Measurements from ENCODE around the gene AKAP5.
A peak's percentile ranks its signal among the peaks of the same experiment; 100 is the strongest.
"Not testable (repeated sequence)": the region's sequence is repeated elsewhere in the genome, so short reads cannot be mapped to it uniquely, and the experiment has no call there.

Gene AKAP5

GRCh38 chr14:64502887-64503433 lies 37.7 kb downstream of the AKAP5 start:
- DNase-seq (ENCODE audit: low read depth in 2 of 2) = peak in 1 of 2 donors; percentile 14

- peak; percentile 90 for DNase-seq (ENCODE audit: low read depth in 2 of 2)
Measured at GRCh38 chr14:64503434-64504309, 38.4 kb downstream of the AKAP5 start, which contains the start of gene ZBTB25. ZBTB25 (minus strand) TSS chr14:64503838; CDS start chr14:64490533, 13,305 bp downstream.

GRCh38 chr14:64504310-64504896 lies 39.1 kb downstream of the AKAP5 start, which contains the start of gene ZBTB1:
ZBTB1 (plus strand) TSS chr14:64504770; CDS start chr14:64521505, 16,735 bp downstream.
- peak; percentile 72 to 73 for DNase-seq (ENCODE audit: low read depth in 2 of 2)

GRCh38 chr14:64504897-64505794 lies 39.8 kb downstream of the AKAP5 start:
- DNase-seq (ENCODE audit: low read depth in 2 of 2) = peak; percentile 64 to 72

- DNase-seq (ENCODE audit: low read depth in 2 of 2) = no peak
Measured at GRCh38 chr14:64506721-64507120, 41.4 kb downstream of the AKAP5 start.

GRCh38 chr14:64507376-64508156 lies 42.3 kb downstream of the AKAP5 start:
- DNase-seq (ENCODE audit: low read depth in 2 of 2) = no peak

- no peak for DNase-seq (ENCODE audit: low read depth in 2 of 2)
Measured at GRCh38 chr14:64508215-64508776, 43.0 kb downstream of the AKAP5 start.

GRCh38 chr14:64509036-64509435 lies 43.7 kb downstream of the AKAP5 start:
- DNase-seq (ENCODE audit: low read depth in 2 of 2) = no peak

GRCh38 chr14:64510825-64511671 lies 45.7 kb downstream of the AKAP5 start:
- DNase-seq (ENCODE audit: low read depth in 2 of 2) = peak; percentile 42 to 47

- DNase-seq (ENCODE audit: low read depth in 2 of 2) = no peak
Measured at GRCh38 chr14:64513271-64513670, 48.0 kb downstream of the AKAP5 start.

- DNase-seq (ENCODE audit: low read depth in 2 of 2) = no peak
Measured at GRCh38 chr14:64515053-64515452, 49.8 kb downstream of the AKAP5 start.

- no peak for DNase-seq (ENCODE audit: low read depth in 2 of 2)
Measured at GRCh38 chr14:64516969-64517368, 51.7 kb downstream of the AKAP5 start.

- DNase-seq (ENCODE audit: low read depth in 2 of 2) = not testable (repeated sequence)
Measured at GRCh38 chr14:64517667-64518066, 52.4 kb downstream of the AKAP5 start.

- no peak for DNase-seq (ENCODE audit: low read depth in 2 of 2)
Measured at GRCh38 chr14:64518229-64518628, 52.9 kb downstream of the AKAP5 start.

GRCh38 chr14:64520699-64521098 lies 55.4 kb downstream of the AKAP5 start:
- no peak for DNase-seq (ENCODE audit: low read depth in 2 of 2)

GRCh38 chr14:64522591-64523355 lies 57.5 kb downstream of the AKAP5 start:
- DNase-seq (ENCODE audit: low read depth in 2 of 2) = no peak

Data from stimulated activated CD8-positive, alpha-beta memory T cell treated with anti-CD3 and anti-CD28 coated beads, Interleukin-2, amount 100 ng/mL, for 1 hour (primary cell).